PC-3 (cell line): ENCODE data around the gene SPAG4.

ENCODE experiments used
- CTCF ChIP-seq: fragments of 300-600 bp; sonication (generic); conservative IDR thresholded peaks from 2 replicates; pipeline ENCODE4 v1.5.1; 2017; ENCODE audit warnings: antibody characterized with exemption, low read depth, mild to moderate bottlenecking, low read length
- EZH2 ChIP-seq: fragments of 300-600 bp; sonication (generic); IDR thresholded peaks from one replicate; pipeline ENCODE4 v1.6.1; 2017; ENCODE audit warnings: antibody characterized with exemption, mild to moderate bottlenecking, low read length; ENCODE audit not compliant: unreplicated experiment
- EZH2phosphoT487 ChIP-seq: fragments of 300-600 bp; sonication (generic); IDR thresholded peaks from 2 replicates; pipeline ENCODE4 v1.6.1; 2018; ENCODE audit warnings: mild to moderate bottlenecking, antibody characterized with exemption, low read length, borderline replicate concordance

GRCh38 chr20:35660122-35660937 lies 44.7 kb downstream of the SPAG4 start:
- TF ChIP-seq CTCF: no peak
- no peak for TF ChIP-seq EZH2
- no peak for TF ChIP-seq EZH2phosphoT487
